ENCODE data around the gene MCHR1.

MCHR1 gene

DNA sequence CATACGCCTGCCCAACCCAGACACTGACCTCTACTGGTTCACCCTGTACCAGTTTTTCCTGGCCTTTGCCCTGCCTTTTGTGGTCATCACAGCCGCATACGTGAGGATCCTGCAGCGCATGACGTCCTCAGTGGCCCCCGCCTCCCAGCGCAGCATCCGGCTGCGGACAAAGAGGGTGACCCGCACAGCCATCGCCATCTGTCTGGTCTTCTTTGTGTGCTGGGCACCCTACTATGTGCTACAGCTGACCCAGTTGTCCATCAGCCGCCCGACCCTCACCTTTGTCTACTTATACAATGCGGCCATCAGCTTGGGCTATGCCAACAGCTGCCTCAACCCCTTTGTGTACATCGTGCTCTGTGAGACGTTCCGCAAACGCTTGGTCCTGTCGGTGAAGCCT lies 2.2 kb downstream of the MCHR1 start:
- TF ChIP-seq JUND (IDR thresholded peaks at IDR 0.05; ENCODE audit: low read depth) = no peak
- no peak for DNase-seq (ENCODE audit: low read depth in 1 of 2, low spot score in 1 of 2)
- in situ Hi-C loops (cut with HindIII; ENCODE audit: low pct_unique_long_range_greater_than_20kb, low sequenced_read_pairs) = no loop called here

DNA sequence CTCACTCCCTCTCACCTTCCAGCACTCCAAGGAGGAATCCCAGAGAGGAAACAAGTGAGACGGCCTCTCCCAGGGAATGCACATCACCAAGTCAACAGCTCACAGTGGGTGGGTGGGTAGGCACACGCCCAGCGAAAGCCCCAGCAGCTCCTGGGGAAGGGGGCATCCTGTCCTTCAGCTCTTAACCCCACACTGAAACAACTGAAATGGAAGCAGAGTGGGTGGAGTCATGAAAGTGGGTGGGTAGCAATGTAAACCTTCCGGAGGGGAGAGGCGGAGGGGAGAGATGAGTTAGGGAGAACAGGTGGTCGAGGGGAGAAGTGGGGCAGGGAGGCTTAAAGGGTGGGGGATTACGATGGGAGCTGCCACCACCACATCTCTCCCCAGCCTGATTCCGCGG lies 5.4 kb downstream of the MCHR1 start:
- no peak for TF ChIP-seq JUND (IDR thresholded peaks at IDR 0.05; ENCODE audit: low read depth)
- DNase-seq (ENCODE audit: low read depth in 1 of 2, low spot score in 1 of 2) = no peak
- in situ Hi-C loops (cut with HindIII; ENCODE audit: low pct_unique_long_range_greater_than_20kb, low sequenced_read_pairs) = no loop called here

DNA sequence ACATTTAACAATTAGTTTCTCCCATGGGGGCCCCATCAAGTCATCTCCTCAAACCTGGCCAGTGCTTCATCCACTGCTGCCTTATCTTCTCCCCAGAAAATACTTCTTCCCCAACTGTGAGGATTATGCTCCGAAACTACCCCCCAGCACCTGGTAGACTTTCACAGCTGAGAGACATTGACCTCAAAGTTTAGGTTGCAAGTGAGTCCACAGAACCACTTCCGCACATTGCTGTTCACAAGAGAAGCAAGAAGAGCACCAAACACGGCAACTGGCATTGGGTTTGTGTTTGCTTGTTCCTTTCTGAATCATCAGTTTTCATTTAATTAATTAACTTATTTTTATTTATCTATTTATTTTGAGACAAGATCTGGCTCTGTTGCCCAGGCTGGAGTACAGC lies 6.1 kb downstream of the MCHR1 start:
- TF ChIP-seq JUND (IDR thresholded peaks at IDR 0.05; ENCODE audit: low read depth) = no peak
- no peak for DNase-seq (ENCODE audit: low read depth in 1 of 2, low spot score in 1 of 2)
- in situ Hi-C loops (cut with HindIII; ENCODE audit: low pct_unique_long_range_greater_than_20kb, low sequenced_read_pairs) = no loop called here

DNA sequence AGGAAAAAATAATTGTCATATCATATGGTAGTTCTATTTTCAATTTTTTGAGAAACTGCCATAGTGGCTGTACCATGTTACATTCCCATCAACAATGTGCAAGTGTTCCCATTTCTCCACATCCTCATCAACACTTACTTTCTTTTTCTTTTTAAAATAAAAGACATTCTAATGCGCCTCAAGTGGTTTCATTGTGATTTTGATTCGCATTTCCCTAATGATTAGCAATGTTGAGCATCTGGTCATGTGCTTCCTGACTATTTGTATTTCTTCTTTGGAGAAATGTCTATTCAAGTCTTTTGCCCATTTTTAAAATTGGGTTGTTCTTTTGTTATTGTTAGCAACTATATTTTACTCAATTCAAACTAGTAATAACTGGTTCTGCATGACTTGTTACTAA lies 8.4 kb downstream of the MCHR1 start:
- in situ Hi-C loops (cut with HindIII; ENCODE audit: low pct_unique_long_range_greater_than_20kb, low sequenced_read_pairs) = no loop called here
- TF ChIP-seq JUND (IDR thresholded peaks at IDR 0.05; ENCODE audit: low read depth) = no peak
- DNase-seq (ENCODE audit: low read depth in 1 of 2, low spot score in 1 of 2) = no peak

DNA sequence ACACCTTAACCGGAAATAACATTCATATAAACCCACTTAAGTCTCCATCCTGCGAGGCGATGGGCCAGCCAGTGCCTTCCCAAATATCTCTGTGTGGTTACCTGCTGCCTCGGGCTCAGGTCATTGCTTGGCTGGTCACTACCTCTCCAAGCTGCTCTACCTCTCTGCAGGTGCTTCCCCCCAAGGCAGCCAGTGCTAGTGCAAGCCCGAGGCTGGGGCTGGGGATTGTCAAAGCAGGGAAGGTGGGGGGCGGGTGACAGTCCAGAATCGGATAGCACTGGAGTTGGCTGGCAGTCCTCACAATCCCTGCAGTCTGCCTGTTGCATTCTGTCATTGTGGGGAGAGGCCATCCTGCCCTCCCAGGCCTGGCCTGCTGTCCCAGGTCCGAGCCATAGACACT lies 11.1 kb downstream of the MCHR1 start:
- peak in 1 of 2 experiments; percentile 7 for DNase-seq (ENCODE audit: low read depth in 1 of 2, low spot score in 1 of 2)
- TF ChIP-seq JUND (IDR thresholded peaks at IDR 0.05; ENCODE audit: low read depth) = no peak

DNA sequence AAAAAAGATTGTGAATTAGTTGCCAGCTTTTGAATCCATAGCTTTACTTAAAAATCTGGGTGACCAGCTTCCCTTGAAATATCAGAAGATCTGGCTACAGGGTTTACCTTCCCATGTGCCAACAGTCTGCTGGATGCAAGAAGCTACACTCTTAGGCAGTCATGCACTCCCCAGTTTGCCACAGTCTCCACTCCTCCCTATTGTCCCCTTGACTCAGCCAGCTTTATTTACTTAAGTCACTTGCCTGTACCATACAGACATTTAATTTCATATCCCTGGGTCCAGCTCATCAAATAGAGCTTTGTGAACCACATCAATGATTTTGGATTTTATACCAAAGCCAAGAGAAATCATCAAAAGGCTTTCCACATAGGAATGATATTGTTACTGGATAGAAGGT lies 12.2 kb downstream of the MCHR1 start:
- in situ Hi-C loops (cut with HindIII; ENCODE audit: low pct_unique_long_range_greater_than_20kb, low sequenced_read_pairs) = no loop called here

More for the DNA sequence above, 11.1 kb downstream of the MCHR1 start:
- in situ Hi-C loops (cut with HindIII; ENCODE audit: low pct_unique_long_range_greater_than_20kb, low sequenced_read_pairs) = no loop called here

DNA sequence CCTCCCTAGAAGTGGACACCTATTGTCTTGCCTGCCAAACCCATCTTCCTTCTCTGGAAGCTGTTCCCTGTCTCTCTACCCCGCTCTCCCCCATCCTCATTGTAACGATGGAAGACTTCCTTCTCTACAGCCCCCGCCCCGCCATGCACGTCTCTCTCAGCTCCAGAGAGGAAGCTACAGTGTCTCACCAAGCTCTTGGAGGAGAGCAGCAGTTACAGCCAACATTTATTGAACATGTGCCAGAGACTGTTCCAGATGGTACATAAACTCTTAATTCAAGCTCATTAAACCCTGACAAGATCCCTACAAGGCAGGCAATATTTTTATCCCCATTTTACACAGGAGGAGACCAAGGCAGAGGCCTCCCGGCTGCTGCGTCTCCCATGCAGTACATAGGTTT lies 15.1 kb downstream of the MCHR1 start:
- DNase-seq (ENCODE audit: low read depth in 1 of 2, low spot score in 1 of 2) = no peak
- in situ Hi-C loops (cut with HindIII; ENCODE audit: low pct_unique_long_range_greater_than_20kb, low sequenced_read_pairs) = no loop called here
- no peak for TF ChIP-seq JUND (IDR thresholded peaks at IDR 0.05; ENCODE audit: low read depth)

More for the DNA sequence above, 12.2 kb downstream of the MCHR1 start:
- no peak for TF ChIP-seq JUND (IDR thresholded peaks at IDR 0.05; ENCODE audit: low read depth)
- no peak for DNase-seq (ENCODE audit: low read depth in 1 of 2, low spot score in 1 of 2)

DNA sequence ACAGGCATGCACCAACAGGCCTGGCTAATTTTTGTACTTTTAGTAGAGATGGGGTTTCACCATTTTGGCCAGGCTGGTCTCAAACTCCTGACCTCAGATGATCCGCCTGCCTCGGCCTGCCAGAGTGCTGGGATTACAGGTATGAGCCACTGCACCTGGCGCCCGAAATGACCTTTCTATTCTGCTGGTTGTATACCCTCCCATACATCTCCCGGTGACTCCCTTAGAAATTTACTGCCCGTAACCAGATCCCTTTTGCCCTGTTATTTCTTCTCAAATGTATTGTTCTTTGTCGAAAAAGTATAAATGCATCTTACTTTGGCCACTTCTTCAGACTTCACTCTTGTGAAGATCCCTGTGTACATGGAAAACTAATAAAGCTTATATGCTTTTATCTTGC lies 22.0 kb downstream of the MCHR1 start:
- TF ChIP-seq JUND (IDR thresholded peaks at IDR 0.05; ENCODE audit: low read depth) = no peak
- no peak for DNase-seq (ENCODE audit: low read depth in 1 of 2, low spot score in 1 of 2)
- in situ Hi-C loops (cut with HindIII; ENCODE audit: low pct_unique_long_range_greater_than_20kb, low sequenced_read_pairs) = no loop called here

DNA sequence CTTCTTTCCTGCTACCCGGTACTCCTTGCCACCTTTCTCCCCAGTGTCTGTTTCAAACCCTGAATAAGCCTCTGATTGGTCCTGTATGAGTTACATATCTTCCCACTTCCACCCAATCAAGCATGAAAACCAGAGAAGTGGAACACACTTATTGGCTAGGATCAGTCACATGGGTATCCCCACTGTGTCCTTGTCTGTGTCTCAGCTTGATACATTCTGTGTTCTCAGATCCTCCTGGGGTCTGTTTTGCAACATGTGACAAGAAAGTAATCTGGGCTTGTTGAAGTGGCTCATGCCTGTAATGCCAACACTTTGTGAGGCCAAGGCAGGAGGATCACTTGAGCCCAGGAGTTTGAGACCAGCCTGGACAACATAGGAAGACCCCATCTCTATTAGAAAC lies 23.9 kb downstream of the MCHR1 start:
- in situ Hi-C loops (cut with HindIII; ENCODE audit: low pct_unique_long_range_greater_than_20kb, low sequenced_read_pairs) = no loop called here
- peak in 1 of 2 experiments; percentile 26 for DNase-seq (ENCODE audit: low read depth in 1 of 2, low spot score in 1 of 2)
- no peak for TF ChIP-seq JUND (IDR thresholded peaks at IDR 0.05; ENCODE audit: low read depth)

DNA sequence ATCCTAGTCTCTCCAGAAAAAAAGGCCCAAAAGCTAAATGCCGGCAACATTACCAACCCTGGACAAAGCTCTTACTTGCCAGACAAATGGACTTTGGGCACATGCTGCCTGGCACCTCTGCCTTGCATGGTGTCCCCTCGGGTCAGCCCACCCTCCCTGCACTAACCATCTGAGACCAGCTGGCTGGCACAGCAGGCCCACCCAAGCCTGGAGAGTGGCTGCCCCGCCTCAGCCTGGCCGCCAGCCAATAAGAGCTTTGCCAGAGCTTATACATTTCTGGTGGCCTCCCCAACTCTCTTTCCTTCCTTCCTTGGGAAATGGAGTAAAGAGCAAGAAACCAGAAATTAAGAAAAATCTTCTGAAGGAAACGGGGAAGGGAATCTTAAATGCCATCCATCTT lies 24.5 kb downstream of the MCHR1 start:
- no peak for TF ChIP-seq JUND (IDR thresholded peaks at IDR 0.05; ENCODE audit: low read depth)
- in situ Hi-C loops (cut with HindIII; ENCODE audit: low pct_unique_long_range_greater_than_20kb, low sequenced_read_pairs) = no loop called here
- no peak for DNase-seq (ENCODE audit: low read depth in 1 of 2, low spot score in 1 of 2)

DNA sequence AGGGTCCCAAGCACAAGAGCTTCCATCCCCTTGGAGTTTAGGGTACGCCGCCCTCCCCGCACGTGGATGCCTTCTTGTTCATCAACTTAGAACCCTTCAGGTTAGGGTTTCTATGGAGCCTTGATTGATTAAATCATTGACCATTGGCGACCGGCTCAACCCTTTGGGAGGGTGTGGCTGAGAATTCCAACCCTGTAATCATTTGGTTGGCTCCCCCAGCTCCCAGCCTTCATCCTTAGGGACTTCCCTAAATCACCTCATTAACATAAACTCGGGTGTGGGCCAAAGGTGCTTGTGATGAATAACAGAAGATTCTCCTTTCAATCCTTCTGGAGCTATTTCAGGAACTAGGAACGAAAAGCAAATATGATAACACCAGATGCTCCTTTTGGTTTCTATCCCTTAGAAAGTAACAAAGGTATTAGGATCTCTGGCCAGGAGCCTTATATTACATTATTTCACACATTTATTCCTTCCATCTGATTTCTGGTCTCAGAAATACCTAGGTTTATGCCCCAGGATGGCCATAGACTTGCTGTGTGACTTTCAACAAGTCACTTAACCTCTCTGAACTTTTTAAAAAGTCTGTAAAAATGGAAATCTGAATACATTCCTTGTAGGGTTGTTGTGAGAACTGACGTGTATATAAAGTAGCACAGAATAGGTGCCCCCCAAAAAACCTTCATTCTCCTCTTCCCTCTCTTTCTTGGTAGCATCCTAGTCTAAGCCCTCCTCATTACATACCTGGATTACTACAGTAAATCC lies 26.8 kb downstream of the MCHR1 start:
- no peak for TF ChIP-seq JUND (IDR thresholded peaks at IDR 0.05; ENCODE audit: low read depth)
- in situ Hi-C loops (cut with HindIII; ENCODE audit: low pct_unique_long_range_greater_than_20kb, low sequenced_read_pairs) = no loop called here
- DNase-seq (ENCODE audit: low read depth in 1 of 2, low spot score in 1 of 2) = no peak

DNA sequence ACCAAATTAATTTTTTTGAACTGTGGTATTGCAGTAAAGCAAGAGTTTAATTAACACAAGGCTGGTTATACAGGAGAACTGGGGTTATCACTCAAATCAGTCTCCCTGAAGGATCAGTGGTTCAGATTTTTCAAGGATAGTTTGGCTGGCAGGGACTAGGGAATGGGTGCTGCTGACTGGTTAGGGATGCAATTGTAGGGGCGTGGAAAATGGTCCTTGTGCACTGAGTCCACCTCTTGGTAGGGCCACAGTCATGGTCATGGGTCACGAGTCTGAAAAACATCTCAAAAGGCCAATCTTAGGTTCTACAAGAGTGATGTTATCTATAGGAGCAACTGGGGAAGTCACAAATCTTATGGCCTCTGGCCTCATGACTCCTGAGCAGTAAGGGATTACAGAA lies 27.9 kb downstream of the MCHR1 start:
- in situ Hi-C loops (cut with HindIII; ENCODE audit: low pct_unique_long_range_greater_than_20kb, low sequenced_read_pairs) = no loop called here

DNA sequence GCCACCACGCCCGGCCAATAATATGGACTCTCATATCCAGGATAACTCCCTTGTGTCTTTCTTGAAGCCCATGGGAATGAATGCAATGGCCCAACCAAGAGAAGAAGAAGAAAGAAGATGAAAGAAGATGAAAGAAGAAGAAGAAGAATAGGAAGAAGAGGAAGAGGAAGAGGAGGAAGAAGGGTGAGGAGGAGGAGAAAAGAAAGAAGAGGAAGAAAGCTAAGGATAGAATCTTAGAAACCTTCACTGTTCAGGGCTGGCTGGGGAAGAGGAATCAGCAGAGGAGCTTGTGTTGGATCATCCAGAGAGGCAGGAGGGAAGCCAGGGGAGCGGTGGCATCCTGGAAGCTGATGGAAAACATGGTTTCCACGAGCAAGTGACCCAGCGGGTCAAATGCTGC lies 28.9 kb downstream of the MCHR1 start:
- in situ Hi-C loops (cut with HindIII; ENCODE audit: low pct_unique_long_range_greater_than_20kb, low sequenced_read_pairs) = no loop called here
- no peak for TF ChIP-seq JUND (IDR thresholded peaks at IDR 0.05; ENCODE audit: low read depth)
- DNase-seq (ENCODE audit: low read depth in 1 of 2, low spot score in 1 of 2) = no peak

More for the DNA sequence above, 27.9 kb downstream of the MCHR1 start:
- no peak for TF ChIP-seq JUND (IDR thresholded peaks at IDR 0.05; ENCODE audit: low read depth)
- no peak for DNase-seq (ENCODE audit: low read depth in 1 of 2, low spot score in 1 of 2)

Measured in T47D (cell line).